Measurements from ENCODE around the gene TRIML2. TPM values are rescaled to one million over a fixed set of nuclear protein-coding genes. Genes with fewer than 3 reads are reported as not detected.

The TRIML2 gene
- polyA plus RNA-seq, 1 donor from 2014 or later = not detected

GRCh38 chr4:188076169-188076568 is 33.2 kb downstream of the TRIML2 start:
- Histone ChIP-seq H3K9me3 (ENCODE audit: low read length) (no peaks in the 10 kb centered on the region), H3K79me2 (replicated peaks; ENCODE audit: insufficient read depth, low read length) (no peaks in the 10 kb centered on the region), H3K4me3 (ENCODE audit: low read length) (no peak overlapping the region), H3K9ac (ENCODE audit: low read length) (no peak overlapping the region), H3K4me2 (ENCODE audit: low read length) (no peak overlapping the region), H4K20me1 (ENCODE audit: insufficient read depth) (no peaks in the 10 kb centered on the region), H3K27me3 (ENCODE audit: insufficient read depth, low read depth, low read length) (no peaks in the 10 kb centered on the region), H3K27ac (ENCODE audit: low read length) (no peak overlapping the region), H2AFZ (ENCODE audit: low read depth, low read length) (no peak overlapping the region), H3K9me2 (ENCODE audit: insufficient read depth, low read length) (no peaks in the 10 kb centered on the region), H3K36me3 (ENCODE audit: insufficient read depth, low read length) (no peaks in the 10 kb centered on the region), H3F3A (ENCODE audit: insufficient read depth, low read length, poor library complexity, severe bottlenecking) (no peaks in the 10 kb centered on the region)
- TF ChIP-seq CTCF (IDR thresholded peaks at IDR 0.05; ENCODE audit: poor library complexity, severe bottlenecking) = no peak
- TF ChIP-seq EP300 (conservative IDR thresholded peaks at IDR 0.05; ENCODE audit: poor library complexity, severe bottlenecking) = no peak
- no peak for TF ChIP-seq TAF1 (IDR thresholded peaks at IDR 0.05; ENCODE audit: low read depth)
- no peak for TF ChIP-seq EZH2 (IDR thresholded peaks at IDR 0.05; ENCODE audit: borderline replicate concordance, insufficient read depth, low read length, poor library complexity, severe bottlenecking)
- no peak for TF ChIP-seq MXI1 (conservative IDR thresholded peaks at IDR 0.05; ENCODE audit: poor library complexity, severe bottlenecking)

GRCh38 chr4:188061083-188061482 is 48.3 kb downstream of the TRIML2 start:
- no peak for TF ChIP-seq SMC3 (conservative IDR thresholded peaks at IDR 0.05; ENCODE audit: poor library complexity)
- no peak for TF ChIP-seq REST (IDR thresholded peaks at IDR 0.05; ENCODE audit: borderline replicate concordance)
- no peak for TF ChIP-seq MXI1 (conservative IDR thresholded peaks at IDR 0.05; ENCODE audit: poor library complexity, severe bottlenecking)
- TF ChIP-seq TAF1 (IDR thresholded peaks at IDR 0.05; ENCODE audit: low read depth) = no peak
- no peak for TF ChIP-seq EP300 (conservative IDR thresholded peaks at IDR 0.05; ENCODE audit: poor library complexity, severe bottlenecking)
- TF ChIP-seq POLR2AphosphoS5 (IDR thresholded peaks at IDR 0.05) = no peak
- no peak for TF ChIP-seq EZH2 (IDR thresholded peaks at IDR 0.05; ENCODE audit: borderline replicate concordance, insufficient read depth, low read length, poor library complexity, severe bottlenecking)
- TF ChIP-seq CTCF (IDR thresholded peaks at IDR 0.05; ENCODE audit: poor library complexity, severe bottlenecking) = no peak
- no peak for TF ChIP-seq RAD21 (conservative IDR thresholded peaks at IDR 0.05)
- H3K9ac ChIP-seq (ENCODE audit: low read length) = no peak overlapping the region
- no peaks in the 10 kb centered on the region for H3K36me3 ChIP-seq (ENCODE audit: insufficient read depth, low read length)
- H3K79me2 ChIP-seq (replicated peaks; ENCODE audit: insufficient read depth, low read length) = no peaks in the 10 kb centered on the region
- H3K4me2 ChIP-seq (ENCODE audit: low read length) = no peak overlapping the region
- no peaks in the 10 kb centered on the region for H3F3A ChIP-seq (ENCODE audit: insufficient read depth, low read length, poor library complexity, severe bottlenecking)
- H3K9me3 ChIP-seq (ENCODE audit: low read length) = no peaks in the 10 kb centered on the region
- no peak overlapping the region for H2AFZ ChIP-seq (ENCODE audit: low read depth, low read length)
- no peaks in the 10 kb centered on the region for H3K27me3 ChIP-seq (ENCODE audit: insufficient read depth, low read depth, low read length)
- H3K27ac ChIP-seq (ENCODE audit: low read length) = no peak overlapping the region
- no peaks in the 10 kb centered on the region for H3K9me2 ChIP-seq (ENCODE audit: insufficient read depth, low read length)
- H4K20me1 ChIP-seq (ENCODE audit: insufficient read depth) = no peaks in the 10 kb centered on the region
- no peak overlapping the region for H3K4me3 ChIP-seq (ENCODE audit: low read length)

All from neural cell (in vitro differentiated cells).